Cardiac fibroblast (primary cell): ENCODE data around the gene MICB.

ENCODE experiments used
- DNase-seq, 2 donors: peaks; one replicate each; pipeline versions ENCODE4 v3.0.0 to v3.0.0-alpha.2; 2010; ENCODE audit warnings: low read depth in 2 of 2
- H3K4me3 ChIP-seq, 2 donors: replicated peaks in 1 of 2; 1 replicate in 1 of 2; 2 replicates in 1 of 2; pipeline ENCODE4 v1.5.1; 2011; ENCODE audit warnings: low read depth in 2 of 2, low read length in 2 of 2, mild to moderate bottlenecking in 2 of 2, moderate library complexity in 1 of 2
- CTCF ChIP-seq: IDR thresholded peaks from one replicate; pipeline ENCODE4 v1.5.1; 2011; ENCODE audit warnings: low read depth, mild to moderate bottlenecking, low read length, inconsistent platforms

The MICB gene

GRCh38 chr6:31467151-31467550, 30.8 kb upstream of the MICB start:
- no peak overlapping the region for H3K4me3 ChIP-seq

GRCh38 chr6:31468311-31468710, 29.6 kb upstream of the MICB start:
- peak in 1 of 2 donors; percentile 24 for DNase-seq
- no peak overlapping the region for H3K4me3 ChIP-seq
- no peak for TF ChIP-seq CTCF

More at GRCh38 chr6:31467151-31467550, 30.8 kb upstream of the MICB start:
- TF ChIP-seq CTCF, result no peak
- DNase-seq, result no peak

- DNase-seq, result no peak
- TF ChIP-seq CTCF, result no peak
- no peak overlapping the region for H3K4me3 ChIP-seq
Observed at GRCh38 chr6:31470801-31471200, 27.1 kb upstream of the MICB start.

- no peak overlapping the region for H3K4me3 ChIP-seq
- TF ChIP-seq CTCF, result no peak
- no peak for DNase-seq
Observed at GRCh38 chr6:31471711-31472110, 26.2 kb upstream of the MICB start.

- no peak for TF ChIP-seq CTCF
- no peak for DNase-seq
- no peak overlapping the region for H3K4me3 ChIP-seq
Observed at GRCh38 chr6:31472259-31472658, 25.7 kb upstream of the MICB start.

GRCh38 chr6:31473244-31473643, 24.7 kb upstream of the MICB start:
- TF ChIP-seq CTCF, result no peak
- no peak for DNase-seq
- H3K4me3 ChIP-seq, result no peak overlapping the region

- H3K4me3 ChIP-seq, result no peak overlapping the region
- TF ChIP-seq CTCF, result no peak
- DNase-seq, result peak; percentile 45 to 84
Observed at GRCh38 chr6:31473780-31474761, 23.9 kb upstream of the MICB start.
